Astrocyte of the spinal cord (primary cell): ENCODE measurements around the gene ZMYM2.

Experiments
- DNase-seq: peaks from one replicate; pipeline ENCODE4 v3.0.0; 2011; ENCODE audit warnings: low read depth, low spot score
- H3K4me3 ChIP-seq: 2 replicates; pipeline ENCODE4 v1.5.1; 2011; ENCODE audit warnings: low read depth, mild to moderate bottlenecking, low read length, moderate library complexity
- CTCF ChIP-seq: IDR thresholded peaks from 2 replicates; pipeline ENCODE4 v1.5.1; 2012; ENCODE audit warnings: low read depth, mild to moderate bottlenecking, low read length, inconsistent platforms
- in situ Hi-C: cut with HindIII; loops from 2 replicates; pipeline ENCODE4 v1.10.0; 2017; ENCODE audit warnings: low sequenced_read_pairs

The ZMYM2 gene

GRCh38 chr13:20136781-20137703, 178.5 kb downstream of the ZMYM2 start:
- no peak for DNase-seq
- H3K4me3 ChIP-seq: no peak overlapping the region
- peak; percentile 59 for TF ChIP-seq CTCF
- in situ Hi-C loops: no loop called here

GRCh38 chr13:20137875-20138274, 179.3 kb downstream of the ZMYM2 start:
- TF ChIP-seq CTCF: no peak
- in situ Hi-C loops: no loop called here
- no peak overlapping the region for H3K4me3 ChIP-seq
- no peak for DNase-seq

DNA sequence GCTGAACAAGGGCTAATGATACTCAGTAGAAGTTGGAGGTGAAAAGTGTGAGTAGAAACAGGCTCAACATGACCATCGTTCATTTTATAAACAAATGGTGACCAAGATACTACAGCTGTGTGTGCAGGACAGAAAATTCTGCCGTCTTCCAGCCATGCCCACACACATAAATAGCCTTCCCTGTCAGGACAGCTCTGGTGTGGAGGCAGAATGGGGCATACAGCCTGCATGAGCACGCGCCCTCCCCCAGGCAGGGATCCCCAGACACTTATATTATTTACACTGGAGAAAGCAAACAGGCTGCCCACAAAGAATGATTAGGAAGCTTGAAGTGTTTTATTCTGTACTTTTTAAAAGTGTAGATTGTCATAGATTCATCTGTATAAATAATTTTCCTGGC, 182.0 kb downstream of the ZMYM2 start:
- TF ChIP-seq CTCF: no peak
- in situ Hi-C loops: no loop called here
- no peak overlapping the region for H3K4me3 ChIP-seq
- no peak for DNase-seq
